Thoracic aorta (tissue), 2 donors: ENCODE measurements around the gene SAMD14. TPM values are rescaled to one million over a fixed set of nuclear protein-coding genes. Genes with fewer than 3 reads are reported as not detected.
A peak's percentile ranks its signal among the peaks of the same experiment; 100 is the strongest.

Source experiments
- ATAC-seq: fragments of 150-250 bp; one replicate; pipeline ENCODE4 v1.8.0; 2017; ENCODE audit warnings: low read depth; ENCODE audit not compliant: insufficient number of reproducible peaks, low FRiP score
- DNase-seq: peaks from one replicate; pipeline ENCODE4 v3.0.0-alpha.2; 2020; ENCODE audit warnings: low spot score
- H3K27ac ChIP-seq, 2 donors: fragments of 200-600 bp; sonication (generic); 1 replicate in 1 of 2; 2 replicates in 1 of 2; pipeline ENCODE4 v1.5.1; 2016; ENCODE audit warnings: mild to moderate bottlenecking in 2 of 2, moderate library complexity in 2 of 2
- H3K27me3 ChIP-seq: fragments of 200-600 bp; sonication (generic); replicated peaks from 2 replicates; pipeline ENCODE4 v1.6.0; 2016; ENCODE audit warnings: mild to moderate bottlenecking; ENCODE audit not compliant: insufficient read depth
- H3K36me3 ChIP-seq: fragments of 200-600 bp; sonication (generic); one replicate; pipeline ENCODE4 v1.5.1; 2016
- H3K4me1 ChIP-seq, 2 donors: fragments of 200-600 bp; sonication (generic); 1 replicate in 1 of 2; 2 replicates in 1 of 2; pipeline versions ENCODE4 v1.5.1 to v1.6.0; 2016; ENCODE audit warnings: low read depth in 2 of 2, mild to moderate bottlenecking in 1 of 2; ENCODE audit not compliant: control insufficient read depth in 1 of 2
- H3K4me3 ChIP-seq: fragments of 200-600 bp; sonication (generic); 2 replicates; pipeline ENCODE4 v1.5.1; 2016; ENCODE audit warnings: mild to moderate bottlenecking
- H3K9me3 ChIP-seq: fragments of 200-600 bp; sonication (generic); 2 replicates; pipeline ENCODE4 v1.5.1; 2016
- CTCF ChIP-seq: fragments of 200-600 bp; sonication (generic); IDR thresholded peaks from one replicate; pipeline ENCODE4 v1.5.1; 2019; ENCODE audit warnings: antibody characterized with exemption
- total RNA-seq, 2 donors: library from RNA; depleted of rRNA; stranded (reverse); fragments of >200 nt; gene quantifications; one replicate each; pipeline versions ENCODE4 v1.1.0 to v1.2.3, GENCODE V29; 2016

Gene SAMD14
- total RNA-seq, 2 donors from 2014 or later, result 9.7 to 11.5 TPM

- ATAC-seq, result peak; percentile 80
- peak within 1 kb of the TSS; percentile 89 for H3K4me3 ChIP-seq
- H3K27ac ChIP-seq, result peak within 1 kb of the TSS; percentile 77 to 85
- H3K9me3 ChIP-seq, result no peaks in the 10 kb centered on the region
- H3K4me1 ChIP-seq, result peaks cover 10 to 24% of the 10 kb centered on the region in 2 donors
- H3K36me3 ChIP-seq, result peaks cover 26% of the 10 kb centered on the region
- no peaks in the 10 kb centered on the region for H3K27me3 ChIP-seq
- peak; percentile 85 for DNase-seq
- TF ChIP-seq CTCF, result no peak
Measured at GRCh38 chr17:50094753-50095619, 35.0 kb downstream of the SAMD14 start, which contains the start of gene PDK2. Gene PDK2, plus strand, starts transcription at chr17:50095351. Its CDS starts 85 bp downstream, at chr17:50095436.

DNA sequence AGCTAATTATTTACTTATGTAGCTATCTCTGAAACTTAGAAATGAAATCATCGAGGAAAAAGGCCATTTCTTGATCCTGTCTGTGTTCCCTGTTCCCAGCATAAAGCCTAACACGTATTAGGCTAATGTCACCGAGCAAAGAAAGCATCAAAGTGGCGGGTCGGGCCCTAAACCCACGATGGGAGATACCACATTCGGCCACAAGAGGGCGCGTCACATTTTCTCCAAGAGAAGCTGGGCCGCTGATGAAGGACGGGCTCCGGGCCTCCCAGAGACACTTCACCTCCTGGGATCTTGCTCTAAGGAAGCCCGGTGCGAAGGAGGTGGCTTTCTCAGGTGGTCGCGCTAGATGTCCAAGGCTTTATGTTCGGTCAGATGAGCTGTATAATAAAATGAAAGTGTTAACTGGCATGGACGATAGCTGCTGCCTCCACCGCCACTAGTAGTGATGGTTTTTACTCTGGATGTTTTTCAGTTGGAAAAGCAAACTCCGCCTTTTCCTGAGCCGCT, 35.7 kb downstream of the SAMD14 start:
- H3K4me3 ChIP-seq, result peak overlapping the region; percentile 89
- H3K36me3 ChIP-seq, result peaks cover 32% of the 10 kb centered on the region
- H3K4me1 ChIP-seq, result peaks cover 10 to 20% of the 10 kb centered on the region in 2 donors
- H3K27ac ChIP-seq, result peak overlapping the region; percentile 77 to 85
- H3K27me3 ChIP-seq, result no peaks in the 10 kb centered on the region
- TF ChIP-seq CTCF, result peak; percentile 96
- ATAC-seq, result peak; percentile 43
- DNase-seq, result peak; percentile 69
- no peaks in the 10 kb centered on the region for H3K9me3 ChIP-seq

- ATAC-seq (no peak), DNase-seq (no peak)
- Histone ChIP-seq H3K27ac (peak overlapping the region; percentile 77 to 85), H3K4me1 (peaks cover 10 to 20% of the 10 kb centered on the region in 2 donors), H3K36me3 (peaks cover 32% of the 10 kb centered on the region), H3K4me3 (no peak overlapping the region), H3K27me3 (no peaks in the 10 kb centered on the region), H3K9me3 (no peaks in the 10 kb centered on the region)
- no peak for TF ChIP-seq CTCF
Measured at GRCh38 chr17:50093807-50094206, 36.2 kb downstream of the SAMD14 start.

GRCh38 chr17:50093246-50093645, 36.7 kb downstream of the SAMD14 start:
- no peak for TF ChIP-seq CTCF
- no peak for ATAC-seq
- peaks cover 32% of the 10 kb centered on the region for H3K36me3 ChIP-seq
- H3K27ac ChIP-seq, result no peak overlapping the region
- H3K27me3 ChIP-seq, result no peaks in the 10 kb centered on the region
- H3K4me3 ChIP-seq, result no peak overlapping the region
- H3K9me3 ChIP-seq, result no peaks in the 10 kb centered on the region
- peaks cover 10 to 20% of the 10 kb centered on the region in 2 donors for H3K4me1 ChIP-seq
- DNase-seq, result no peak

GRCh38 chr17:50091918-50092285, 38.1 kb downstream of the SAMD14 start:
- DNase-seq, result no peak
- H3K27ac ChIP-seq, result no peak overlapping the region
- no peaks in the 10 kb centered on the region for H3K27me3 ChIP-seq
- TF ChIP-seq CTCF, result no peak
- no peak for ATAC-seq
- H3K4me3 ChIP-seq, result no peak overlapping the region
- H3K9me3 ChIP-seq, result no peaks in the 10 kb centered on the region
- peaks cover 27% of the 10 kb centered on the region for H3K36me3 ChIP-seq
- peaks cover 10 to 13% of the 10 kb centered on the region in 2 donors for H3K4me1 ChIP-seq
